GM12878 (cell line): Measurements from ENCODE around the gene INO80D. TPM values are rescaled to one million over a fixed set of nuclear protein-coding genes. Genes with fewer than 3 reads are reported as not detected.
A peak's percentile ranks its signal among the peaks of the same experiment; 100 is the strongest.

Experiments
- ATF7 ChIP-seq: fragments of 450-650 bp; IDR thresholded peaks from 2 replicates; pipeline ENCODE4 v1.6.1; 2016; ENCODE audit warnings: low read depth, mild to moderate bottlenecking
- DPF2 ChIP-seq: fragments of 450-650 bp; IDR thresholded peaks from 2 replicates; pipeline ENCODE4 v1.6.1; 2017; ENCODE audit warnings: mild to moderate bottlenecking
- E2F8 ChIP-seq: fragments of 450-650 bp; IDR thresholded peaks from 2 replicates; pipeline ENCODE4 v1.6.1; 2018; ENCODE audit warnings: mild to moderate bottlenecking, low read depth, moderate library complexity; ENCODE audit not compliant: partially characterized antibody
- EED ChIP-seq: sonication (generic); IDR thresholded peaks from 2 replicates; pipeline ENCODE4 v1.6.1; 2016; ENCODE audit warnings: antibody characterized with exemption, low read depth
- ETV6 ChIP-seq, 2 experiments: fragments of 450-650 bp in 1 of 2; IDR thresholded peaks in 1 of 2; conservative IDR thresholded peaks in 1 of 2; 2 replicates each; pipeline ENCODE4 v1.6.1; 2014; ENCODE audit warnings: antibody characterized with exemption in 1 of 2, borderline replicate concordance in 1 of 2, low read depth in 1 of 2, mild to moderate bottlenecking in 1 of 2, moderate library complexity in 1 of 2
- HDAC6 ChIP-seq: fragments of 200-600 bp; sonication (generic); IDR thresholded peaks from one replicate; pipeline ENCODE4 v1.8.0; 2017; ENCODE audit warnings: antibody characterized with exemption; ENCODE audit not compliant: unreplicated experiment
- IRF5 ChIP-seq: fragments of 450-650 bp; IDR thresholded peaks from 2 replicates; pipeline ENCODE4 v1.6.1; 2017; ENCODE audit warnings: borderline replicate concordance
- MLLT1 ChIP-seq: fragments of 450-650 bp; IDR thresholded peaks from 2 replicates; pipeline ENCODE4 v1.6.1; 2016; ENCODE audit warnings: mild to moderate bottlenecking
- NFIC ChIP-seq: IDR thresholded peaks from 2 replicates; pipeline ENCODE4 v1.6.1; 2012; ENCODE audit warnings: low read depth, mild to moderate bottlenecking, inconsistent platforms, low read length, moderate library complexity
- REST ChIP-seq: IDR thresholded peaks from 2 replicates; pipeline ENCODE4 v1.6.1; 2012; ENCODE audit warnings: mild to moderate bottlenecking, low read depth, low read length
- RUNX3 ChIP-seq: IDR thresholded peaks from 2 replicates; pipeline ENCODE4 v1.6.1; 2012; ENCODE audit warnings: low read length, inconsistent platforms
- YBX1 ChIP-seq: fragments of 450-650 bp; IDR thresholded peaks from 2 replicates; pipeline ENCODE4 v1.6.1; 2016; ENCODE audit warnings: antibody characterized with exemption
- ZBTB4 ChIP-seq: fragments of 450-650 bp; formaldehyde crosslinking; IDR thresholded peaks from 2 replicates; pipeline ENCODE4 v1.4.0; 2022; ENCODE audit warnings: mild to moderate bottlenecking, moderate library complexity
- polyA plus RNA-seq, 11 experiments: library from polyadenylated mRNA; depleted of rRNA in 4 of 11; unstranded in 6 of 11; stranded (reverse) in 5 of 11; fragments of >200 nt; fragmentation: Nextera tagmentation in 4 of 11; fragmentation: Illumina TruSeq in 1 of 11; extraction: Ambion mirVana in 4 of 11; extraction: Trizol in 1 of 11; gene quantifications; 1 replicate in 1 of 11; 2 replicates in 10 of 11; pipeline versions ENCODE4 v1.2.1 to v1.2.3, GENCODE V29; 2011 to 2016; ENCODE audit warnings: inconsistent platforms in 2 of 11, missing spikeins in 2 of 11, low read depth in 1 of 11
- total RNA-seq, 4 experiments: library from RNA; depleted of rRNA in 3 of 4; stranded (reverse); fragments of >200 nt in 3 of 4; fragmentation: Illumina TruSeq in 1 of 4; extraction: Trizol in 1 of 4; gene quantifications; 2 replicates each; pipeline versions ENCODE4 v1.2.1 to v1.2.3, GENCODE V29; 2013 to 2021

INO80D gene
- total and polyA plus RNA-seq, 10 of the 15 experiments (the other 5 are each of a cell fraction or from before 2014, with no cell fraction given), result 0.73 to 16.3 (median 4.7) TPM

- TF ChIP-seq ZBTB4 (CRISPR knock-in tag) (no peak), IRF5 (no peak), ETV6 (conservative IDR thresholded peaks at IDR 0.05 in 1 of 2, IDR thresholded peaks at IDR 0.05 in 1 of 2; ENCODE audit: borderline replicate concordance in 1 of 2, low read depth in 1 of 2) (no peak), HDAC6 (no peak), DPF2 (no peak), E2F8 (no peak), MLLT1 (0 out of 2 replicates have a peak, but pooled peaks have one; percentile 24), ATF7 (no peak), REST (no peak), EED (peak; percentile 80), NFIC (no peak), YBX1 (no peak), RUNX3 (peak; percentile 15; the same call in 1 of the 2 replicates)
Measured at GRCh38 chr2:206084439-206084869, 1.5 kb downstream of the INO80D start (continued).
